Measurements from ENCODE around the gene ADGRA1.

DNA sequence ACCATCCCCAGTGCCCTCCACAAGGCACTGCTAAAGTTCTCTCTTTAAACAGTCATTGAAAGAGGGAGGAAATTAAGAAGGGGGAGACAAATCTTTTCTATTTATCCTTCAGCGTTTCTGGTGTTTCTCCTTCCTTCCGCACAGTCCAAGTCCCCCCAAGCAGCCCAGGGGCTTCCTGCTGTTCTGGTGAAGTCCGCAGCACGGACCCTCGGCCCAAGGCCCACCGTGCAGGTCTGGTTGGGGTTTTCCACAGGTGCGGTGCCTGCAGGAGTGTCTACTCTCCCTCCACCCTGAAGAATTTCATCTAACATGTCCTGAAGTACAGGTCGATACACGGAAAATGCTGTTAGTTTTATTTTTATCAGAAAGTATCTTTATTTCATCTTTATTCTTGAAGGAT, 38.2 kb downstream of the ADGRA1 start:
- TF ChIP-seq, protein P1, sequence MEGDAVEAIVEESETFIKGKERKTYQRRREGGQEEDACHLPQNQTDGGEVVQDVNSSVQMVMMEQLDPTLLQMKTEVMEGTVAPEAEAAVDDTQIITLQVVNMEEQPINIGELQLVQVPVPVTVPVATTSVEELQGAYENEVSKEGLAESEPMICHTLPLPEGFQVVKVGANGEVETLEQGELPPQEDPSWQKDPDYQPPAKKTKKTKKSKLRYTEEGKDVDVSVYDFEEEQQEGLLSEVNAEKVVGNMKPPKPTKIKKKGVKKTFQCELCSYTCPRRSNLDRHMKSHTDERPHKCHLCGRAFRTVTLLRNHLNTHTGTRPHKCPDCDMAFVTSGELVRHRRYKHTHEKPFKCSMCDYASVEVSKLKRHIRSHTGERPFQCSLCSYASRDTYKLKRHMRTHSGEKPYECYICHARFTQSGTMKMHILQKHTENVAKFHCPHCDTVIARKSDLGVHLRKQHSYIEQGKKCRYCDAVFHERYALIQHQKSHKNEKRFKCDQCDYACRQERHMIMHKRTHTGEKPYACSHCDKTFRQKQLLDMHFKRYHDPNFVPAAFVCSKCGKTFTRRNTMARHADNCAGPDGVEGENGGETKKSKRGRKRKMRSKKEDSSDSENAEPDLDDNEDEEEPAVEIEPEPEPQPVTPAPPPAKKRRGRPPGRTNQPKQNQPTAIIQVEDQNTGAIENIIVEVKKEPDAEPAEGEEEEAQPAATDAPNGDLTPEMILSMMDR (IDR thresholded peaks at IDR 0.05): no peak
- TF ChIP-seq POLR2A (IDR thresholded peaks at IDR 0.05): no peak
